HepG2 (cell line): ENCODE results near the gene TBC1D12. TPM values are rescaled to one million over a fixed set of nuclear protein-coding genes. Genes with fewer than 3 reads are reported as not detected.
A peak's percentile ranks its signal among the peaks of the same experiment; 100 is the strongest.

Source experiments
- POGZ ChIP-seq: sonication (generic); formaldehyde crosslinking; IDR thresholded peaks from 2 replicates; pipeline ENCODE4 v1.4.0; 2020; ENCODE audit warnings: mild to moderate bottlenecking, missing genetic modification reagents
- REPIN1 ChIP-seq: sonication (generic); formaldehyde crosslinking; IDR thresholded peaks from 2 replicates; pipeline ENCODE4 v1.8.0; 2022; ENCODE audit warnings: missing genetic modification reagents, low read depth, mild to moderate bottlenecking, borderline replicate concordance
- TAF1 ChIP-seq: sonication (generic); formaldehyde crosslinking; IDR thresholded peaks from 2 replicates; pipeline ENCODE4 v1.4.0; 2020; ENCODE audit warnings: missing genetic modification reagents
- ZEB1 ChIP-seq: IDR thresholded peaks from 2 replicates; pipeline ENCODE4 v1.6.1; 2012; ENCODE audit warnings: mild to moderate bottlenecking, low read depth, inconsistent platforms; ENCODE audit not compliant: insufficient replicate concordance
- ZNF34 ChIP-seq: sonication (generic); formaldehyde crosslinking; IDR thresholded peaks from 2 replicates; pipeline ENCODE4 v1.4.0; 2020; ENCODE audit warnings: mild to moderate bottlenecking, missing genetic modification reagents, borderline replicate concordance
- ZNF768 ChIP-seq: sonication (generic); formaldehyde crosslinking; IDR thresholded peaks from 2 replicates; pipeline ENCODE4 v1.4.0; 2020; ENCODE audit warnings: missing genetic modification reagents
- ZNF773 ChIP-seq: sonication (generic); formaldehyde crosslinking; IDR thresholded peaks from 2 replicates; pipeline ENCODE4 v1.4.0; 2020; ENCODE audit warnings: missing genetic modification reagents, borderline replicate concordance
- polyA plus RNA-seq, 8 experiments: library from polyadenylated mRNA; depleted of rRNA in 3 of 8; stranded (reverse) in 7 of 8; unstranded in 1 of 8; fragments of >200 nt; fragmentation: Illumina TruSeq in 4 of 8; extraction: Trizol in 4 of 8; gene quantifications; 2 replicates each; pipeline versions ENCODE4 v1.2.1 to v1.2.3, GENCODE V29; 2011 to 2016; ENCODE audit warnings: low read depth in 4 of 8, missing spikeins in 1 of 8, mixed read lengths in 1 of 8; ENCODE audit not compliant: insufficient read depth in 1 of 8
- total RNA-seq, 5 experiments: library from RNA; depleted of rRNA; stranded (reverse); fragments of >200 nt; fragmentation: Illumina TruSeq; extraction: Trizol; gene quantifications; 2 replicates each; pipeline ENCODE4 v1.2.3, GENCODE V29; 2016; ENCODE audit warnings: low read depth in 1 of 5
- TF ChIP-seq, protein P1 (sequence below): IDR thresholded peaks from 2 replicates; pipeline ENCODE4 v1.6.1; 2016; ENCODE audit warnings: missing compliant biosample characterization, missing genetic modification reagents, borderline replicate concordance
- TF ChIP-seq, protein P2 (sequence below): sonication (generic); formaldehyde crosslinking; IDR thresholded peaks from 2 replicates; pipeline ENCODE4 v1.8.0; 2022; ENCODE audit warnings: mild to moderate bottlenecking, missing genetic modification reagents; ENCODE audit not compliant: insufficient replicate concordance
- TF ChIP-seq, protein P3 (sequence below): sonication (generic); formaldehyde crosslinking; IDR thresholded peaks from 2 replicates; pipeline ENCODE4 v1.4.0; 2020; ENCODE audit warnings: missing genetic modification reagents, borderline replicate concordance

Gene TBC1D12
- total and polyA plus RNA-seq, 2 of the 13 experiments (the other 11 are each of a cell fraction or from before 2014, with no cell fraction given), result 5.7 to 6.2 TPM

DNA sequence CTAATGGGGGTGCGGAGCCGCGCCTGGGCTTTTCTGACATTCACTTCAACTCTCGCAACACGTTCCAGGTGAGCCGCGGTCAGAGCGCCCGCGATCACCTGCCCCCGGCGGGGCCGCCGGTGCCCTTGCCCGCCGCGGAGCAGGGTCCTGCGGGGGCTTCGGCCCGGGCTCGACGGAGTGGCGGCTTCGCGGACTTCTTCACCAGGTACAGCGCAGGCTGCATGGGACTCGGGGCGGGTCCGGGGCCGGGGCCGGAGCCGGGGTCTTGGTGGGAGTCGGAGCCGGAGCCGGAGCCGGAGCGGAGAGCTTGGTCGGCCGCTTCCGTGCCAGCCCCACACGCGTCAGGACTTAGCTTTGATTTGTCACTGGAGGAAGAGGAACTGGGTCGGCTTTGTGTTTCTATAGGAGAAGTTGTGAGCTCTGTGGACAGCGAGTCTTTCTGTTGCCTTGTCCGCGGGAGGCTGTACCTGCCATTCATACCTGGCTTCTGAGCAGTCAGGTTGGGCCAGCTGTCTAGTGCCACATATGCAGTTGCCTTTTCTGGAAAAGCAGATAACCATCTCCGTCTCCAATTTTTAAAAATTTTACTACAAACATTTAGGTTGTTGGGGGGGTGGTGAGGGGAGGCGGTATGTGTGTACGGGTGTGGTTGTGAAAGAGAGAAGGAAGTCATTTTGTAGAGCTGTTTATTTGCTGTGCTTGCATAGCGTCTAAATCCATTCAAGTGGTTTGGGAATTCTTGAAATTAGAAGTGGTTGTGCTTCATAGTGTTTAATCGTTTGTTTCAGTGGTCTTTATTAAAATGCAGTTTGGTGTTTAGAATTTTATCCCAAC, 1.3 kb downstream of the TBC1D12 start (continued):
- TF ChIP-seq, protein P1, sequence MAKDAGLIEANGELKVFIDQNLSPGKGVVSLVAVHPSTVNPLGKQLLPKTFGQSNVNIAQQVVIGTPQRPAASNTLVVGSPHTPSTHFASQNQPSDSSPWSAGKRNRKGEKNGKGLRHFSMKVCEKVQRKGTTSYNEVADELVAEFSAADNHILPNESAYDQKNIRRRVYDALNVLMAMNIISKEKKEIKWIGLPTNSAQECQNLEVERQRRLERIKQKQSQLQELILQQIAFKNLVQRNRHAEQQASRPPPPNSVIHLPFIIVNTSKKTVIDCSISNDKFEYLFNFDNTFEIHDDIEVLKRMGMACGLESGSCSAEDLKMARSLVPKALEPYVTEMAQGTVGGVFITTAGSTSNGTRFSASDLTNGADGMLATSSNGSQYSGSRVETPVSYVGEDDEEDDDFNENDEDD (CRISPR knock-in tag), result no peak
- TF ChIP-seq, protein P2, sequence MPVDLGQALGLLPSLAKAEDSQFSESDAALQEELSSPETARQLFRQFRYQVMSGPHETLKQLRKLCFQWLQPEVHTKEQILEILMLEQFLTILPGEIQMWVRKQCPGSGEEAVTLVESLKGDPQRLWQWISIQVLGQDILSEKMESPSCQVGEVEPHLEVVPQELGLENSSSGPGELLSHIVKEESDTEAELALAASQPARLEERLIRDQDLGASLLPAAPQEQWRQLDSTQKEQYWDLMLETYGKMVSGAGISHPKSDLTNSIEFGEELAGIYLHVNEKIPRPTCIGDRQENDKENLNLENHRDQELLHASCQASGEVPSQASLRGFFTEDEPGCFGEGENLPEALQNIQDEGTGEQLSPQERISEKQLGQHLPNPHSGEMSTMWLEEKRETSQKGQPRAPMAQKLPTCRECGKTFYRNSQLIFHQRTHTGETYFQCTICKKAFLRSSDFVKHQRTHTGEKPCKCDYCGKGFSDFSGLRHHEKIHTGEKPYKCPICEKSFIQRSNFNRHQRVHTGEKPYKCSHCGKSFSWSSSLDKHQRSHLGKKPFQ (CRISPR knock-in tag), result no peak
- TF ChIP-seq TAF1 (CRISPR knock-in tag) (peak; percentile 55), ZNF34 (CRISPR knock-in tag) (no peak), ZEB1 (peak; percentile 76), ZNF773 (CRISPR knock-in tag) (no peak), POGZ (CRISPR knock-in tag) (peak; percentile 43; the same call in 1 of the 2 replicates), ZNF768 (CRISPR knock-in tag) (0 out of 2 replicates have a peak, but pooled peaks have one; percentile 11), REPIN1 (CRISPR knock-in tag) (no peak)
- TF ChIP-seq, protein P3, sequence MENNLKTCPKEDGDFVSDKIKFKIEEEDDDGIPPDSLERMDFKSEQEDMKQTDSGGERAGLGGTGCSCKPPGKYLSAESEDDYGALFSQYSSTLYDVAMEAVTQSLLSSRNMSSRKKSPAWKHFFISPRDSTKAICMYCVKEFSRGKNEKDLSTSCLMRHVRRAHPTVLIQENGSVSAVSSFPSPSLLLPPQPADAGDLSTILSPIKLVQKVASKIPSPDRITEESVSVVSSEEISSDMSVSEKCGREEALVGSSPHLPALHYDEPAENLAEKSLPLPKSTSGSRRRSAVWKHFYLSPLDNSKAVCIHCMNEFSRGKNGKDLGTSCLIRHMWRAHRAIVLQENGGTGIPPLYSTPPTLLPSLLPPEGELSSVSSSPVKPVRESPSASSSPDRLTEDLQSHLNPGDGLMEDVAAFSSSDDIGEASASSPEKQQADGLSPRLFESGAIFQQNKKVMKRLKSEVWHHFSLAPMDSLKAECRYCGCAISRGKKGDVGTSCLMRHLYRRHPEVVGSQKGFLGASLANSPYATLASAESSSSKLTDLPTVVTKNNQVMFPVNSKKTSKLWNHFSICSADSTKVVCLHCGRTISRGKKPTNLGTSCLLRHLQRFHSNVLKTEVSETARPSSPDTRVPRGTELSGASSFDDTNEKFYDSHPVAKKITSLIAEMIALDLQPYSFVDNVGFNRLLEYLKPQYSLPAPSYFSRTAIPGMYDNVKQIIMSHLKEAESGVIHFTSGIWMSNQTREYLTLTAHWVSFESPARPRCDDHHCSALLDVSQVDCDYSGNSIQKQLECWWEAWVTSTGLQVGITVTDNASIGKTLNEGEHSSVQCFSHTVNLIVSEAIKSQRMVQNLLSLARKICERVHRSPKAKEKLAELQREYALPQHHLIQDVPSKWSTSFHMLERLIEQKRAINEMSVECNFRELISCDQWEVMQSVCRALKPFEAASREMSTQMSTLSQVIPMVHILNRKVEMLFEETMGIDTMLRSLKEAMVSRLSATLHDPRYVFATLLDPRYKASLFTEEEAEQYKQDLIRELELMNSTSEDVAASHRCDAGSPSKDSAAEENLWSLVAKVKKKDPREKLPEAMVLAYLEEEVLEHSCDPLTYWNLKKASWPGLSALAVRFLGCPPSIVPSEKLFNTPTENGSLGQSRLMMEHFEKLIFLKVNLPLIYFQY (CRISPR knock-in tag), result 0 out of 2 replicates have a peak, but pooled peaks have one; percentile 28
